Measurements from ENCODE around the gene CARNS1. TPM values are rescaled to one million over a fixed set of nuclear protein-coding genes. Genes with fewer than 3 reads are reported as not detected.

CARNS1 gene
- total and polyA plus RNA-seq, 9 of the 15 experiments (the other 6 are each of a cell fraction or from before 2014, with no cell fraction given): 0.01 to 0.18 (median 0.06) TPM; not detected in 3

DNA sequence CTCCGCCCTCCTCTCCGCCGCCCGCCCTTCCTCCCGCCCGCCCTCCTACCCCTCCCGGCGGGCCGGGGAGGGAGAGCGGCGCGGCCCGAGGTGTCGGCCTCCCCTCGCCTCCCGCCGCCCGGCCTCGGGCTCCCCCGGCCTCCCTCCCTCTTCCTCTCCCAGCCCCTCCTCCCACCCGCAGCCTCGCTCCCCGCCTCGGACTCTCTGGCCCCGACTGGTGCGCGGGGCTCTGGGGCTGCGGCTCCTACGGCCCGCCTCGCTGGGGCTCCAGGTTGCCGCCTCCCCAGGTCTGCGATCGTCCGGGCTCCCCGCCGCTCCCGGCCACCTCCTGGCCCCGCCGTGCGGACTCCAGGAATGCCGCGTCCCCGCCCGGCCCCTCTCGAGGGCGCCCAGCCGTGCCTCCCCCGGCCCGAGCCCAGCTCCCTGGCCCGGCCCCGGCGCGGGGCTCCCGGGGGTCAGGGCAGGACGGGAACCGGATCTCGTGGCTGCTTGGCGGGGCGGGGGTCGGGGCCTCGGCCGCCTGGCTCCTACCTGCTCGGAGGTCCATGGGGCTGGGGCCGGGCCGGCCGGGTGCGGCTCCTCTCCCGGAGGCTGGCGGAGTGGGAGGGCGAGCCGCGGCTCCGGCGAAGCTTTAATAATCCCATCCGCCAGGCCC lies 42.4 kb upstream of the CARNS1 start, which contains the start of gene CLCF1 (continued):
- no peak for TF ChIP-seq MLLT1 (IDR thresholded peaks at IDR 0.05)
- no peak for TF ChIP-seq PTTG1 (tag; IDR thresholded peaks at IDR 0.05; ENCODE audit: low read depth)
- TF ChIP-seq TBL1XR1 (IDR thresholded peaks at IDR 0.05; ENCODE audit: low read length in 2 of 2): no peak
- no peak for TF ChIP-seq MTA1 (IDR thresholded peaks at IDR 0.05; ENCODE audit: borderline replicate concordance)
- TF ChIP-seq, protein P1, sequence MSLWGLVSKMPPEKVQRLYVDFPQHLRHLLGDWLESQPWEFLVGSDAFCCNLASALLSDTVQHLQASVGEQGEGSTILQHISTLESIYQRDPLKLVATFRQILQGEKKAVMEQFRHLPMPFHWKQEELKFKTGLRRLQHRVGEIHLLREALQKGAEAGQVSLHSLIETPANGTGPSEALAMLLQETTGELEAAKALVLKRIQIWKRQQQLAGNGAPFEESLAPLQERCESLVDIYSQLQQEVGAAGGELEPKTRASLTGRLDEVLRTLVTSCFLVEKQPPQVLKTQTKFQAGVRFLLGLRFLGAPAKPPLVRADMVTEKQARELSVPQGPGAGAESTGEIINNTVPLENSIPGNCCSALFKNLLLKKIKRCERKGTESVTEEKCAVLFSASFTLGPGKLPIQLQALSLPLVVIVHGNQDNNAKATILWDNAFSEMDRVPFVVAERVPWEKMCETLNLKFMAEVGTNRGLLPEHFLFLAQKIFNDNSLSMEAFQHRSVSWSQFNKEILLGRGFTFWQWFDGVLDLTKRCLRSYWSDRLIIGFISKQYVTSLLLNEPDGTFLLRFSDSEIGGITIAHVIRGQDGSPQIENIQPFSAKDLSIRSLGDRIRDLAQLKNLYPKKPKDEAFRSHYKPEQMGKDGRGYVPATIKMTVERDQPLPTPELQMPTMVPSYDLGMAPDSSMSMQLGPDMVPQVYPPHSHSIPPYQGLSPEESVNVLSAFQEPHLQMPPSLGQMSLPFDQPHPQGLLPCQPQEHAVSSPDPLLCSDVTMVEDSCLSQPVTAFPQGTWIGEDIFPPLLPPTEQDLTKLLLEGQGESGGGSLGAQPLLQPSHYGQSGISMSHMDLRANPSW (CRISPR knock-in tag; IDR thresholded peaks at IDR 0.05): 0 out of 2 replicates have a peak, but pooled peaks have one; percentile 21
- no peak for TF ChIP-seq E2F5 (CRISPR knock-in tag; IDR thresholded peaks at IDR 0.05)
- no peak for TF ChIP-seq KDM2B (CRISPR knock-in tag; IDR thresholded peaks at IDR 0.05)
- no peak for TF ChIP-seq THRA (IDR thresholded peaks at IDR 0.05)
- TF ChIP-seq ZNF766 (CRISPR knock-in tag; conservative IDR thresholded peaks at IDR 0.05): 0 out of 2 replicates have a peak, but pooled peaks have one; percentile 12
- TF ChIP-seq, protein P2, sequence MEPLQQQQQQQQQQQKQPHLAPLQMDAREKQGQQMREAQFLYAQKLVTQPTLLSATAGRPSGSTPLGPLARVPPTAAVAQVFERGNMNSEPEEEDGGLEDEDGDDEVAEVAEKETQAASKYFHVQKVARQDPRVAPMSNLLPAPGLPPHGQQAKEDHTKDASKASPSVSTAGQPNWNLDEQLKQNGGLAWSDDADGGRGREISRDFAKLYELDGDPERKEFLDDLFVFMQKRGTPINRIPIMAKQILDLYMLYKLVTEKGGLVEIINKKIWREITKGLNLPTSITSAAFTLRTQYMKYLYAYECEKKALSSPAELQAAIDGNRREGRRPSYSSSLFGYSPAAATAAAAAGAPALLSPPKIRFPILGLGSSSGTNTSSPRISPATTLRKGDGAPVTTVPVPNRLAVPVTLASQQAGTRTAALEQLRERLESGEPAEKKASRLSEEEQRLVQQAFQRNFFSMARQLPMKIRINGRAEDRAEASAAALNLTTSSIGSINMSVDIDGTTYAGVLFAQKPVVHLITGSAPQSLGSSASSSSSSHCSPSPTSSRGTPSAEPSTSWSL (CRISPR knock-in tag; IDR thresholded peaks at IDR 0.05; ENCODE audit: borderline replicate concordance): 0 out of 2 replicates have a peak, but pooled peaks have one; percentile 57

All from K562 (cell line).